GM12864 (cell line): ENCODE data around the gene ACTA2.

Experiments
- DNase-seq: peaks from one replicate; pipeline ENCODE4 v3.0.0-alpha.2; 2011; ENCODE audit warnings: low read depth
- H3K4me3 ChIP-seq: 2 replicates; pipeline ENCODE4 v1.5.1; 2011; ENCODE audit warnings: mild to moderate bottlenecking, low read depth, low read length, control low read depth
- TF ChIP-seq, protein P1 (sequence below): IDR thresholded peaks from 2 replicates; pipeline ENCODE4 v1.5.1; 2011; ENCODE audit warnings: low read depth, mild to moderate bottlenecking, moderate library complexity, low read length, control low read depth, inconsistent platforms; ENCODE audit errors: missing control alignments

Gene ACTA2

DNA sequence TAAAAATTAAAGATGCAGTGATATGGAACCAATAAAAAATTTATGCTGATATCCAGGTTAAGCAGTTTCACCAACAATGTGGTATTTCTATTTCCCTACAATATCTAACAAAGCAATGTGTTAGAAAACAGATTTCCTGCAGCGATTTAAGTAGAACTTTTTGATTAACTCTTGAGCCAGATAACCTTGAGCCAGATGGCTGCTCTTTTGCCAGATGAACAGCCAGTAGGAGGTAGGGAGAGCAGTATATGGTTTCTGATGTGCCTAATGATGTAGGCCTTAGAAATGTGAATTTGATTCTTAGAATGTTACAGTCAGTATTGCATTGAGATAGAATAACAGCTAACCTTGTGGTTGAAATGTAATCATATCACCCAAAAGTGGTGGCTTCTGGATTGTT, 41.5 kb downstream of the ACTA2 start:
- TF ChIP-seq, protein P1, sequence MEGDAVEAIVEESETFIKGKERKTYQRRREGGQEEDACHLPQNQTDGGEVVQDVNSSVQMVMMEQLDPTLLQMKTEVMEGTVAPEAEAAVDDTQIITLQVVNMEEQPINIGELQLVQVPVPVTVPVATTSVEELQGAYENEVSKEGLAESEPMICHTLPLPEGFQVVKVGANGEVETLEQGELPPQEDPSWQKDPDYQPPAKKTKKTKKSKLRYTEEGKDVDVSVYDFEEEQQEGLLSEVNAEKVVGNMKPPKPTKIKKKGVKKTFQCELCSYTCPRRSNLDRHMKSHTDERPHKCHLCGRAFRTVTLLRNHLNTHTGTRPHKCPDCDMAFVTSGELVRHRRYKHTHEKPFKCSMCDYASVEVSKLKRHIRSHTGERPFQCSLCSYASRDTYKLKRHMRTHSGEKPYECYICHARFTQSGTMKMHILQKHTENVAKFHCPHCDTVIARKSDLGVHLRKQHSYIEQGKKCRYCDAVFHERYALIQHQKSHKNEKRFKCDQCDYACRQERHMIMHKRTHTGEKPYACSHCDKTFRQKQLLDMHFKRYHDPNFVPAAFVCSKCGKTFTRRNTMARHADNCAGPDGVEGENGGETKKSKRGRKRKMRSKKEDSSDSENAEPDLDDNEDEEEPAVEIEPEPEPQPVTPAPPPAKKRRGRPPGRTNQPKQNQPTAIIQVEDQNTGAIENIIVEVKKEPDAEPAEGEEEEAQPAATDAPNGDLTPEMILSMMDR: no peak
- H3K4me3 ChIP-seq: no peak overlapping the region
- DNase-seq: no peak

- no peak for DNase-seq
- TF ChIP-seq, protein P1: no peak
- no peak overlapping the region for H3K4me3 ChIP-seq
Observed at GRCh38 chr10:88908194-88908593, 44.4 kb downstream of the ACTA2 start.

DNA sequence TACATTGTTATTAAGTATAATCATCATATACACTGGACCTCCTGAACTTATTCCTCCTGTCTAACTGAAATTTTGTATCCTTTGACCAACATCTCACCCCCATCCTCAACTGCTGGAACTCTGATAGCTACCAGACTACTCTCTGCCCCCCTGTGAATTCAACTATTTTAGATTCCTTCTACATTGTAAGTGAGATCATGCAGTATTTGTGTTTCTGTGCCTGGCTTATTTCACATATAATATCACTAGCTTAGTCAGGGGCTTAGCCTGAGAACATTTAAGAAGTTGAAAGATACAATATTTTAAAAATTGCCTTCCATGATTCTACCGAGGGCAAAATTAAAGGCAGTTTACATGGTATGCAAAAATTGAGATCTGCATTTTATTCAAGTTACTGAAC, 45.7 kb downstream of the ACTA2 start:
- H3K4me3 ChIP-seq: no peak overlapping the region
- TF ChIP-seq, protein P1: no peak
- DNase-seq: no peak

DNA sequence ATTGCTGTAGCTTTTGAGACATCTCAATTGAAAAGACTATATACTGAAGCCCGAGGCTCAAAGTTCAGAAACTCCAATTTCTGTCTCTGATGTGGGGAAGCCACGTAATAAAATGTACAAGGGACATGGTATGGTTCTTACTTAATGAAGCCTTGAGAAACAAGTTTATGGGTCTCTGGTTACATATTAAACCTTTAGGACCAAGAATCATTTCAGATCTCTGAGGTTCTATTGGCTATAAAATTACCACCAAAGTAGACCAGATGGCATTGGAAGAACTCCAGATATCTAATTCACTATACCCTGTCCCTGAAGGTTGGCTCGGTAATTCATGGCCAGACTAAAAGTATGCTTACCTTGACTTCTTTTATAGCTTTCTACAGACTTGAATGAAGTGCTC, 48.9 kb downstream of the ACTA2 start:
- no peak for DNase-seq
- TF ChIP-seq, protein P1: no peak
- H3K4me3 ChIP-seq: no peak overlapping the region

DNA sequence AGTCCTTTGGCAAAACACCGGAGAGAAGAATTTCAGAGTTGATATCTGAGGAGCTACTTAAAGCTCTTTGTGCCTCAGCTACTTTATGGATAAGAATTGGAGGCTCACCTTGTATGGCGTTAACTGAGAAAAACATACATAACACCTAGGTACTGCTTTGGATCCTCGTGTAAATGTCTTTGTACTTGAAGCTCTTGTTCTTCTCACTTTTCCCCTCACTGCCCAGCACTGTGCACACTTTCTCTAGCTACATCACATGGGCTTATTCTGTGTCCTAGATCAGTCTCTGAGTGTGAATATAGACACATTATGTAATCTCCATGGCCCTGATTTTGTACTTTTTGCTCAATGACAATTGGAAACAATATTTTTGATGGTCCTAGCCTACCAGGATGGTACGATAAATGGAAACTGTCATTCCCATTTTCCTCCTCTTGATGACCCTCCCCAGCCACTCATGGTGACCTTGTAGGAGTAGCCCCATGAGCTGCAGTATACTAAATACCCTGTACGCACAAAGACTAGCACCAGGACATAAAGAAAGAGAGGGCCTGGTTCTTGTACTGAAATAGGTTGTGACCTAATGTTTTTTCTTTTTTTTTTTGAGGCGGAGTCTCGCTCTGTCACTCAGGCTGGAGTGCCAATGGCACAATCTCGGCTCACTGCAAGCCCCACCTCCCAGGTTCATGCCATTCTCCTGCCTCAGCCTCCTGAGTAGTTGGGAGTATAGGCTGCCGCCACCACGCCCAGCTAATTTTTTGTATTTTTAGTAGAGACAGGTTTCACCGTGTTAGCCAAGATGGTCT, 50.4 kb downstream of the ACTA2 start:
- TF ChIP-seq, protein P1: no peak
- no peak overlapping the region for H3K4me3 ChIP-seq
- no peak for DNase-seq

GRCh38 chr10:88901206-88901983, 51.2 kb downstream of the ACTA2 start:
- TF ChIP-seq, protein P1: no peak
- DNase-seq: peak; percentile 87
- H3K4me3 ChIP-seq: peak overlapping the region; percentile 5; the same call in 1 of the 2 replicates
